HG03442 (cell line): Measurements from ENCODE around the gene NEO1.

Experiments used
- ATAC-seq: cut with Tn5 transposase; IDR thresholded peaks from one replicate; pipeline ENCODE4 v1.9.1; 2021; ENCODE audit warnings: mild to moderate bottlenecking, moderate library complexity; ENCODE audit not compliant: unreplicated experiment

NEO1 gene

GRCh38 chr15:73326157-73326556 lies 273.9 kb downstream of the NEO1 start:
- ATAC-seq, result no peak

- no peak for ATAC-seq
These were observed 276.0 kb downstream of the NEO1 start for GRCh38 chr15:73328149-73328820.

GRCh38 chr15:73328981-73329380 lies 276.7 kb downstream of the NEO1 start:
- no peak for ATAC-seq

GRCh38 chr15:73329501-73330200 lies 277.4 kb downstream of the NEO1 start:
- no peak for ATAC-seq

- ATAC-seq, result no peak
These were observed 278.2 kb downstream of the NEO1 start for GRCh38 chr15:73330206-73331051.

GRCh38 chr15:73331501-73331900 lies 279.2 kb downstream of the NEO1 start:
- ATAC-seq, result no peak

GRCh38 chr15:73331991-73332925 lies 280.0 kb downstream of the NEO1 start:
- ATAC-seq, result no peak

- ATAC-seq, result no peak
These were observed 280.7 kb downstream of the NEO1 start for GRCh38 chr15:73333001-73333400.

GRCh38 chr15:73334086-73334485 lies 281.8 kb downstream of the NEO1 start:
- ATAC-seq, result no peak

GRCh38 chr15:73335026-73335425 lies 282.8 kb downstream of the NEO1 start:
- ATAC-seq, result no peak

- ATAC-seq, result no peak
These were observed 283.2 kb downstream of the NEO1 start for GRCh38 chr15:73335471-73335870.

GRCh38 chr15:73336756-73337155 lies 284.5 kb downstream of the NEO1 start:
- ATAC-seq, result no peak

- ATAC-seq, result no peak
These were observed 284.9 kb downstream of the NEO1 start for GRCh38 chr15:73337187-73337586.

- ATAC-seq, result no peak
These were observed 285.8 kb downstream of the NEO1 start for GRCh38 chr15:73338058-73338457.

- ATAC-seq, result no peak
These were observed 286.5 kb downstream of the NEO1 start for GRCh38 chr15:73338606-73339374.

GRCh38 chr15:73340502-73341192 lies 288.4 kb downstream of the NEO1 start:
- ATAC-seq, result no peak

GRCh38 chr15:73341886-73342600 lies 289.8 kb downstream of the NEO1 start:
- ATAC-seq, result no peak

GRCh38 chr15:73344056-73344455 lies 291.8 kb downstream of the NEO1 start:
- ATAC-seq, result no peak

- ATAC-seq, result no peak
These were observed 293.4 kb downstream of the NEO1 start for GRCh38 chr15:73345658-73346057.
